GM18868 (cell line): ENCODE results near the gene COMMD7.
"Not testable (repeated sequence)": the region's sequence is repeated elsewhere in the genome, so short reads cannot be mapped to it uniquely, and the experiment has no call there.

Source experiments
- ATAC-seq: cut with Tn5 transposase; IDR thresholded peaks from one replicate; pipeline ENCODE4 v1.9.1; 2021; ENCODE audit warnings: mild to moderate bottlenecking, moderate library complexity; ENCODE audit not compliant: unreplicated experiment

The COMMD7 gene

DNA sequence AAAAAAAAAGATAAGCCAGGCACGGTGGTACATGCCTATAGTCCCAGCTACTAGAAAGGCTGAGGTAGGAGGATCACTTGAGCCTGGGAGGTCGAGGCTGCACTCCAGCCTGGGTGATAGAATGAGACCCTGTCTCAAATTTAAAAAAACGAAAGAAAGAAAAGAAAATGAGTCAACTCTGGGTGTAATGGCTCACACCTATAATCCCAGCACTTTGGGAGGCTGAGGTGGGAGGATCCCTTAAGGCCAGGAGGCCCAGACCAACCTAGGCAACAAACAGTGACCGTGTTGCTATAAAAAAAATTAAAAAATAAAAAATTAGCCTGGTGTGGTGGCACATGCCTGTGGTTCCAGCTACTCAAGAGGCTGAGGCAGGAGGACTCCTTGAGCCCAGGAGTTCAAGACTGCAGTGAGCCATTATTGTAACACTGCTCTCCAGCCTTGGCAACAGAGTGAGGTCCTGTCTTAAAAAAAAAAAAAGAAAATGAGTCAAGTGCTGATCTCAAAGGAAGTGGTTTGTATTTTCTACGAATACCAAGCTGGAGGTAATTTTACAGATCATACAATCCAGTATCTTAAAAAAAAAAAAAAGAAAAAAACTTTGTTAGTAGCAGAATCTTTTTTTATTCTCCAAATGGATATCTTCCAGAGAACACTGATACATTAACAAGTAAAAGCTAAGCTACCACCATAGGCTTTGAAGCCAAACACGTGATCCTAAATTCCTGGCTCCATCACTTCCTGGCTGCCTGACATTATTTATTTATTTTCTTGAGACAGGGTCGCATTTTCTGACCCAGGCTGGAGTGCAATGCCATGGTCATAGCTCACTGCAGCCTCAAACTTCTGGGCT, 5.7 kb downstream of the COMMD7 start:
- no peak for ATAC-seq

DNA sequence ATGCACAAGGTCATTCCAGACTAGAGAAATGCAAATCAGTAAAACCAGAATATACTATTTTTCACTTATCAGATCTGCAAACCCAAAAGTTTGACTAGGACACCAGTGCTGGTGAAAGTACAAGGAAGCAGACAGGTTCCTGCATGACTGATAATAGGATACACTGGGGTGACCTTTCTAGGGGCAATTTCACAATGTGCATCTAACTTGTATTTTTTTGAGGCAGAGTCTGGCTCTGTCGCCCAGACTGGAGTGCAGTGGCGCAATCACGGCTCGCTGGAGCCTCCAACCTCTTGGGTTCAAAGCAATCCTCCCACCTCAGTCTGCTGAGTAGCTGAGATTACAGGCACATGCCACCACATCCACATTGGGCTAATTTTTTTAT, 11.4 kb downstream of the COMMD7 start:
- no peak for ATAC-seq

DNA sequence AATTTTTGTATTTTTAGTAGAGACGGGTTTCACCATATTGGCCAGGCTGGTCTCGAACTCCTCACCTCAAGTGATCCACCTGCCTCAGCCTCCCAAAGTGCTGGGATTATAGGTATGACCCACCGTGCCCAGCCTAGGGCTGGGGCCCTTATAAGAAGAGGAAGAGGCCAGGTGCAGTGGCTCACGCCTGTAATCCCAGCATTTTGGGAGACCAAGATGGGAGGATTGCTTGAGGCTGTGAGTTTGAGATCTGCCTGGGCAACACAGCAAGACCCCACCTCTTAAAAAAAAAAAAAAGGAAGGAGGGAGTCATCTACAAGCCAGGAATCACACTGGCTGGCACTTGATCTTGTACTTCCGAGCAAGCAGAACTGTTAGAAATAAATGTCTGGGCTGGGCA, 13.9 kb downstream of the COMMD7 start:
- not testable (repeated sequence) for ATAC-seq

DNA sequence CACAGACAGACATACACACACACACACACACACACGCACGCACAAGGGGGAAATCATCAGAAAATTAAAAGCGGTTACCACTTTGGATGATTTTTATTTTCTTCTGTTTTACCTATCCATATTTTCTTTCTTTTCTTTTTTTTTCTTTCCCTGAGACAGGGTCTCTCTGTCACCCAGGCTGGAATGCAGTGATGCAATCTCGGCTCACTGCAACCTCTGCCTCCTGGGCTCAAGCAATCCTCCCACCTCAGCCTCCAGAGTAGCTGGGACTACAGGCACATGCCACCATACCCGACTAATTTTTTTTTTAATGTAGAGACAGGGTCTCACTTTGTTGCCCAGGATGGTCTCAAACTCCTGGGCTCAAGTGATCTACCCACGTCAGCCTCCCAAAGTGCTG, 14.8 kb downstream of the COMMD7 start:
- ATAC-seq = not testable (repeated sequence)

DNA sequence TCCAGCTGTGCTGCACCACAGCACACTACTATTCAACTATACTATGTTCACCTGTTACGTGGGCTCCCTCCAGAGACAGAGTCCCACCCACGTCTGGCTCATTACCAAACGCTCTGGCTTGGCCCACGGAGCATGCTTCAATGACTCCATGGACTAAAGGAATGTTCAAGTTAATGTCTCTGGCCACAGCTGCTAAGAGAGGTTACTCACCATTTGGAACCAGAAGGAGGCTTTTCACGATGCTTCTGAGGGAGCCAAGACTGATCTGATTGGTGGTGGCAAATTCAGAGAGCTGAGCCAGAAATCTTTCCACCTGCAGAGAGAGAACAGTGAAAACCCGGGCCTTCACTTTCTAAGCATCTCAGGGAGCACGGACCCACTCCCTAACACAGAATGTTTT, 15.6 kb downstream of the COMMD7 start:
- no peak for ATAC-seq

DNA sequence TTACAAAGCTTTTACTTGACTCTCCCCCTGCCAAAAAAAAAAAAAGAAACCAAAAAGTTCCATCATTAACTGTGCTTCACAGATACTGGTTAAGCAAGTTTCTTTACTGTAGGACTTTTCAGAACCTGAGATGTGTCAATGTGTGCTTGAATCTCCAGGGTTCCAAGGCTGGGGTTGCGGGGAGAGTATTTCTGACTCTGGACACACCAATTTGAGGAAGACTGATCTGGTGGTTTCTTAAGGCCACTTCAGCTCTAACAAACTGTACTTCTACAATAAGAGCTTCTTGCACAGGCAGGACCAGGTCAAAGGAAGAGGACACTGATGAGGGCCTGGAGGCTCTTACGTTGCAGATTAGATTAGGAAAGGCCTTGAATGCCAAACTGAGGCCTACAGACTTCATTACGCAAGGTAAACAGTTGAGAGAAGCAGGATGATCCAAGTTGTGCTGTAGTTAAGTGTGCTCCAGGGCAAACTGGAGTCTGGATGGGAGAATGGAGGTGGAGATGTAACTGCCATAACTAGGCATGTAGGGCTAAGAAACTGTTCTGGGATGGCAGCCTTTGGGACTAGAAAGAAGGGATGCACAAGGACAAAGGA, 24.4 kb downstream of the COMMD7 start:
- no peak for ATAC-seq

DNA sequence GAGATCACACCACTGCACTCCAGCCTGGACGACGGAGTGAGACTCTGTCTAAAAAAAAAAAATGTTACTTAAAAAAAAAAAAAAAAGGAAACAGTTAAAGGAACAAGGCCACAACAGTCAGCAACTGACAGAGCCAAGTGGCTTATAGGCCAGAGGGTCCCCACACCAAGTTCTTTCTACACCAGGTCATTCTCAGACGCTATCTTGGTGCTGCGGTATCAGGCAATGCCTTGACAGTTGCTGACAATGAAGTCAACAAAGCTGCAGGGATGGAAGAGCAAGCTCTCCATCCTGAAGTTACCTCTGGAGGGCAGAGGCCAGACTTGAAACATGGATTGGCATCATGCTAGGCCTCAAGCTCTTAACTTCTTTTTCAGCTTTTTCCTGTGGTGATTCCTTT, 31.9 kb downstream of the COMMD7 start:
- no peak for ATAC-seq

DNA sequence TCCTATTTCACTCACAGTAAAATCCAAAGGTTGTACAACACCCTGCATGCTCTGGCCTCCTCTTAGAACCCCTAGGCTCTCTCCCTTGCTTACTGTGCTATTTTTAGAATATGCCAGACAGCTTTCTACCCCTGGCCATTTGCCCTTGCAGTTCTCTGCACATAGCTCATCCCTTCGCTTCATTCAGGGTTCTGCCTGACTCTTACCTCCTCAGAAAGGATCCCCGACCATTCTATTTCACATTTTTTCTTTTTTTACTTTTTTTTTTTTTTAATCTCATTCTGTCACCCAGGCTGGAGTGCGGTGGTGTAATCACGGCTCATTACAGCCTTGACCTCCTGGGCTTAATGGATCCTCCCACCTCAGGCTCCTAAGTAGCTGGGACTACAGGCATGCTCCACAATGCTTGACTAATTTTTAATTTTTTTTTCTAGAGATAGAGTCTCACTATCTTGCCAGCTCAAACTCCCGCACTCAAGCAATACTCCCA, 33.6 kb downstream of the COMMD7 start:
- ATAC-seq = no peak

DNA sequence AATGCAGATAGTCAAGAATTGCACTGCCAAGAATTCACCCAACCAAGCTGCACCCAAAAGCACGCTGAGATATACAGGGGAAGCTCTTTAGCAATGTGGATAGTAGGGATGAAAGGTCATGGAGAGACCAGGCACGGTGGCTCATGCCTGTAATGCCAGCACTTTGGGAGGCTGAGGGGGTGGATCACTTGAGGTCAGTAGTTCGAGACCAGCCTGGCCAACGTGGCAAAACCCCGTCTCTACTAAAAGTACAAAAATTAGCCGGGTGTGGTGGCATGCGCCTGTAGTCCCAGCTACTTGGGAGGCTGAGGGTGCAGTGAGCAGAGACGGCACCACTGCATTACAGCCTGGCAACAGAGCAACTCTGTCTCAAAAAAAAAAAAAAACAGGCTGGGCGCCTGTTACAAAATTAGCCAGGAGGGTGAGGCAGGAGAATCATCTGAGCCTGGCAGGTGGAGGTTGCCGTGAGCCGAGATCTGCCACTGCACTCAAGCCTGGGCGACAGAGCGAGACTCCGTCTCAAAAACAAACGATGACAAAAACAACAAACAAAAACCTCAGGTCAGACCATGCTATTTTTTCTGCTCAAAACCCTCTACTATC, 34.1 kb downstream of the COMMD7 start:
- ATAC-seq = not testable (repeated sequence)

DNA sequence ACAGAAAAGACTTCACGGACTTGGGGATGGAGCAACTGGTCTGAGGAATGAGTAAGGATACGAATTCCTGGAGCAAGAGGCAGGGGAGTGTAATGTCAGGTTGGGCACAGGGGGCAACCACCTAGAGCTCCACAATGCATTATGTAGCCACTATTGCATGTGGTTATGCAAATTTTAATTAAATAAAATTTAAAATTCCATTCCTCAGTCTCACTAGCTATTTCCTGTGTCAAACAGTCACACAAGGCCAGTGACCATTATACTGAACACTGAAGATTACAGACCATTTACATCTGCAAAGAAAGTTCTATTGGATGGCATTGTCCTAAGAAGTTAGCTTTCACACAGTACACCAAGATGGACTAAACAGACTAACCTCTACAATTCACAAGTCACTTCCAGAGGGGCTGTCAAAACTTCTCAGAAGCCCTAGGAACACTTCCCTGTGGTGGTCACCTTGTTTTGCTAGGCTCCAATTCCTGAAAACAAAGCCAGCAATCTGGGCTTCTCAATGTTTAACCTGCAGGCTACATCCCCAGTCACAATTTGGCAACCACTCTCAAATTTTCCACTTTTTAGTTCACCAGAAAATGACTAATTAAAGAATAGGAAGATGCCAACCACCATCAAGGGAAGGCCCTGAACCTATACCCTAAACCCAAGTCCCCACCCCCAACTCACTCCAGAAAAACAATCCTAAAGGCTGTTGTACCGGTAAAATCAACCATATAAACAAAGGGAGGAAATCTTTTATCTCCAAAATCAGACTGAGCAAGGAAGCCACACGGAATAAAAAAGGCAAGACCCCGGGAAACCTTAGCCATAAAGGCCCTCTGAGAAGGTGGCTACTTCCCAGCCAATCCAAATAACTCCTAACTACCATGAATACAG, 35.3 kb downstream of the COMMD7 start:
- ATAC-seq = no peak

DNA sequence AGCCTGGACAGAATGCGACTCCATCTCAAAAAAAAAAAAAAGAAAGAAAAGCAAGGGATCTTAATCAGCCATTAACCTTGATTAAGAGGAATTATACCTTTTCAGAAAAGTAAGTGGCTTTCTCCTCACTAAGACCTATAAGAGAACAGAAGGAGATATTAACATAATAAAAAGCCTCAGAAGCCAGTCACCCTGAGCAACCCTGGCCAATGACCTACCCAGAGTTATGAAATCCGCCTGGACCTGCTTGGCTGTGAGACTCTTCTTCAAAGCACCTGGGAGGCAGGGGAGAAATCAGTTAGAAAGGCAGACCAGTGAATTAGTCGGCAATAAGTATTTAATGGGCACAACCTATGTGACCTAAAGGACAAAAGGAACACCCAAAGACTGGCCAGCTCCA, 36.8 kb downstream of the COMMD7 start:
- no peak for ATAC-seq

DNA sequence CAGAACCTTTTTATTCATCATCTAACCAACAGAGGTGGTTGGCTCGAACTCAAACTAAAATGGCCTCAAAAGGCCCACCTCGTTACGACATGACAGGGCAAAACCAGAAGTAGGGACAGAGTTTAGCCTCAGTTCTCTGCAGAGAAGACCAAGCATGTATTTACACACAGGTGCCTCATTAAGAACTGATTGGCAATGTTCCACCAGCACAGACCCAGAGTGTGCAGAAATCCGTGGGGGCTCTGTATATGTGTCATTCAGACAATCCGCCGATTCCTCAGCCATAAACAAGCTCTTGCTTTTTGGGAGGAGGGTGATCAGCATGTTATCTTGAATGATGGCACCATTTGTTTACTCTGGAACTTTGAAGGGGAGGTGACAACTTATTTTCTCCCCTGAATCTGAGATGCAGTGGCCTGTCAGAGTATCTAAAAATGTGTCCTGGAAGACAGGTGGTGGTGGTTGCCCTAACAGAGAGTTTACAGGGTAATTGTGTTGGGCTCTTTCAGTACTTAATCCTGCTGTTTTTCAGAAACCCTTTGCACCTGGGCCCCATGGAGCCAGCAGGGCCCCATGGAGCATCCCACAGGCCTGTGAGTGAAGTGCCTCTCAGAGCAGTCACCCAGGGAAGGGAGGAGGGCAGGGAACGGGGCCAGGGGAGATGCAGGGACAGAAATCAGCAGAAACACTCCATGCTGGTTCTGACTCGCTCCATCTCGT, 40.4 kb downstream of the COMMD7 start:
- no peak for ATAC-seq

DNA sequence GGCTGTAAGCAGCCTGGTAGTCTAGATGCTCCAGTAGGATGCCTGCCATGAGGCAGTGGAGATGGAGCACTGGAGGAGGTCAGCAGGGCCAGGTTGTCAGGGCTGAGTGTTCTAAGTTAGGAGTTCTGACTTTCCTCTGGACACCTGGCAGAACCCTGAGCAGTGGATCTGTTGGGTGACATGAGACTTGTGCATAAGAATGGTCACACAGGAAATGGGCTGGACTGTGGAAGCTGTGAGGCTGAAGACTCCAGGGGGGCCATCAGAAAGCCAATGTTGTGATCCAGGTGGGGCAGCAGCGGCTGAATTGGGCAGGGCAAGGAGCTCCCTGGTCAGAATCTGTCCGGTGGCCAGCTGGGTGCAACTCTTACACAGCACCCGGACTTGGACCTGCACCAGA, 45.7 kb downstream of the COMMD7 start:
- no peak for ATAC-seq

DNA sequence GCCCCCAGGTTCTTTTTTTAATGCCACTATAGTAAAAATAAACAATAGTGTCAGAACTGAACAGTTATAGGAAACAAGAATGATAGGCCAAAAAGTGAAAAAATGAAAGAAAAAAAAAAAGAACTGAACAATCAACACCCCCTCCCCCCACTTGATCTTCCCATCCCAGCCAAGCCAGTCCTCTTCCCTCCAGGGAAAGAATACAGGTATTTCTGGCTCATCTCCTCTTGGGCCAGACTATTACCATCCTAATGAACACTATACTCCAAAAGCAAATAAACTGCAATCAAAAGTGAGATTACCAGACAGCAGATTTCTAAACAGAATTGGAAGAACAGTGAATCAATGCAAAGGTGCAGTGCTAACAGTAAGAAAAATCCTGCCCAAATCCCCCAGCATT, 48.2 kb downstream of the COMMD7 start:
- no peak for ATAC-seq

DNA sequence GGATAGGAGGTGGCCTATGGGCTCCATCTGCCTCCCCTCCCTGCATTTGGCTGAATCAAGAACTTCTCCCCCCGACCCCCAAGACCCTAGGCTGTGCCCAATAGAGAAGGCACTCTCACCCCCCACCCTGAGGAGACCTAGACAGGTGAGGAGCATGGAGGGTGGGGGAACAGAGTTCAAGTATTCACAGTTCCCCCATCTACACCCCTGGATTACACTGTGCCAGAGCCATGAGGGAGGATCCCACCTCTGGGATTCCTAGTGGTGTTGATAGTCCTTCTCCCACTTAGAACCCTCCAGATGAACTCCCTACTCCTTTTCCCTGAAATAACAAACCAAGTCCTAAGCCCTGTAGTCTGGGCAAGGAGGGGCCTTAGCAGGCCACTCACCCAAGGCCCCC, 54.3 kb downstream of the COMMD7 start:
- not testable (repeated sequence) for ATAC-seq

DNA sequence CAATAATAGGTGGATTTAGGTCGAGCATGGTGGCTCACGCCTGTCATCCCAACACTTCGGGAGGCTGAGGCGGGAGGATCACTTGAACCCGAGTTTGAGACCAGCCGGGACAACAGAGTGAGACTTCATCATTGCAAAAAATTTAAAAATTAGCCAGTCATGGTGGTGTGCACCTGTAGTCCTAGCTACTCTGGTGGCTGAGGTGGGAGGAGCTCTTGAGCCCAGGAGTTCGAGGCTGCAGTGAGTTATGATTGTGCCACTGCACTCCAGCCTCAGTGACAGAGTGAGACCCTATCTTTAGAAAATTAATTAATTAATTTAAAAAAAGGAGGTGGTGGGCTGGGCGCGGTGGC, 56.1 kb downstream of the COMMD7 start:
- ATAC-seq = no peak

DNA sequence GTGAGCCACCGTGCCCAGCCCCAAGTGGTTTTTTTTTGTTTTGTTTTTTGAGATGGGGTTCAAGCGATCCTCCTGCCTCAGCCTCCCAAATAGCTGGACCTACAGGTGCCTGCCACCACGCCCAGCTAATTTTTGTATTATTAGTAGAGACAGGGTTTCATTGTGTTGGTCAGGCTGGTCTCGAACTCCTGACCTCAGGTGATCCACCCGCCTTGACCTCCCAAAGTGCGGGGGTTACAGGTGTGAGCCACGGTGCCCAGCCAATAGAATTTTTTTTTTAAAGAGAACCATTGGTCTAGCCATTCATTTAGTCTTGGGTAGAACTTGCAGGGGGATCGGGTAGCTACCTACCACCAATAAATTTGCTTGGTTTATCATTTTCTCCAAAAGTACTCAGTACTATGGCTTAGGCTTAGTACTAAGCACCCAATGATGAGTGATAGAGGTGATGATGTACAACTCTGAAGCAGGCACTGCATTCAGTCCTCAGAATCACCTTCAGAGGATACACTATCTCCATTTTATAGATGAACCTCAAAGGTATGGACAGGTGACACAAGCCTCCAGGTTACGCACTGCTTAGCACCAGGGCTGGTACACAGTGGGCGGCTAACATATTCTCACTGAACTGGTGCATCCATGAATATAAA, 56.6 kb downstream of the COMMD7 start:
- no peak for ATAC-seq

DNA sequence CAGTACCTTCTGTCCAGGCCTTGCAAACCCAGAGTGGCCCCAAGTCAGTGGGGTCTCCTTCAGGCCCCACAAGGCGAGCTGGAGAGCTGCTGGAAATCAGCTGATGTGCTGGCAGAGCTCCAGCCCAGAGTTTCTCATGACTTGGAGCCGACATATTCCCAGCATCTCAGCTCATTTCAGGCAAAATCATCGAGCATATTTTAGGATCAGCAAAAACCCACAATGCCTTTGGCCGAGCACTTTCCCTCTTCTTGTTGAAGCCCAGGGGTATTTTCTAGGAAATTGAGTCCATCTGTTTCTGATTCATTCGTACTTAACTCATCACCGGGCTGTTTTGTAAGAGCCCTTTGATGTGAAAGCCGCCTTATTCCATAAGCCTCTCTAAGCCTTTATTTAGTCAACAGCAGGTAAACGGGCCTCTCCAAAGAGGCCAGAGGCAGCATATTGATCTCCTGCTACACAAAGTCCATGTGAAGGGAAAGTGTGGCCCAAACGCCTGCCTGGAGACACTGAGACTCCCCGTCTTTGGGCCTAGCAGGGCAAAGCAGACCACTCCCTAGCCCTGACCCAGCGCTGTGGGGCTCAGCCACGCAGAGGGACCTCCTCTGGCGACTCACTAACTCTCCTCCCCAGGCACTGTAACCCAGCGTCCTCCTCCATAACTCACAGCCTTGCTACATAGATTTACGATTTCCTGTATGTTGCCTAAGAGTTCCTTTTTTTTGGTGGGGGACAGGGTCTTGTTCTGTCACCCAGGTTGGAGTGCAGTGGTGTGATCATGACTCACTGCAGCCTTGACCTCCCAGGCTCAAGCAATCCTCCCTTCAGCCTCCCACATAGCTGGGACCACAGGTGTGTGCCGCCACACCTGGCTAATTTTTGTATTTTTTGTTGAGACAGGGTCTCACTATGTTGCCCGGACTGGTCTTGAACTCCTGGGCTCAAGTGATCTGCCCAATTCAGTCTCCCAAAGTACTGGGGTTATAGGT, 57.4 kb downstream of the COMMD7 start:
- no peak for ATAC-seq

DNA sequence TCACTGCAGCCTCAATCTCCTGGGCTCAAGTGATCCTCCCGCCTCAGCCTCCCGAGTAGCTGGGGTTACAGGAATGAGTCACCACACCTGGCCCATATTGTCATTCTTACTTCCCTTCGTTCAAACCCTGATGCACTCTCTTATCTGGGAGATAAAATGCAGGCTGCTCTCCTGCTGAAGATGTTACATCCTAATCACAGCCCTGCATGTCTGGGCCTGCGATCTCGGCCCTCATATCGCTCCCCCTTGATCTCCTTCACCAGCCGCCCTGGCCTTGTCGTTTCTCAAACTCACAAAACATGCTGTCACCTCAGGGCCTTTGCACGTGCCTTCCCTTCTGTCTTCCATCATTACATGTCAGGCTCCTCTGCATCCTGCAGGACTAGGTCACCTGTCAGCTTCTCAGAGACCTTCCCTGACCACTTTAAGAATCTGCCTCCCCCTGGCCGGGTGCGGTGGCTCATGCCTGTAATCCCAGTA, 60.7 kb downstream of the COMMD7 start:
- ATAC-seq = no peak
